Neural progenitor cell (in vitro differentiated cells): ENCODE measurements around the gene MTCL3.

Experiments used
- EZH2 ChIP-seq: fragments of 200-600 bp; sonication (generic); IDR thresholded peaks from 2 replicates; pipeline ENCODE4 v1.6.1; 2017; ENCODE audit warnings: antibody characterized with exemption, mild to moderate bottlenecking, moderate library complexity
- EZH2phosphoT487 ChIP-seq: fragments of 200-600 bp; sonication (generic); IDR thresholded peaks from 2 replicates; pipeline ENCODE4 v1.6.1; 2017; ENCODE audit warnings: antibody characterized with exemption
- TF ChIP-seq, protein P1 (sequence below): fragments of 200-600 bp; sonication (generic); IDR thresholded peaks from 2 replicates; pipeline ENCODE4 v1.5.1; 2017; ENCODE audit warnings: antibody characterized with exemption, mild to moderate bottlenecking

DNA sequence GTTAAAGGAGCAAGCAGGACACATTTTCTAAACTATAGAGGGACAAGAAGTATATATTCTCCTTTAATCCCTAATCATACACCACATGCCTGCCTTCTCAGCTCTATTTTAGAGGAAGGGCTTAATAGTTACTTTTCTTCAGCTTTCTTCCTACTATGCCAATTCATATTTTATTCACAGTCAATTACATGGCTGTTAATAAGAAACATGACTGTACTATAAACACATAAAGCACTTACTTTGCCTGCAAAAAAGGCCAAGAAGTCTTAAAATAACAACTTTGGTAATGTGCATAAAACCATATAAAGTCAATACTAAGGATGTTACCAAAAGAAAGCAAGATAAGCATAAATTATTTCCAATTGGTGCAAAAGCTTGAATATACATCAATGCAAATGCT is 66.3 kb downstream of the MTCL3 start:
- TF ChIP-seq, protein P1, sequence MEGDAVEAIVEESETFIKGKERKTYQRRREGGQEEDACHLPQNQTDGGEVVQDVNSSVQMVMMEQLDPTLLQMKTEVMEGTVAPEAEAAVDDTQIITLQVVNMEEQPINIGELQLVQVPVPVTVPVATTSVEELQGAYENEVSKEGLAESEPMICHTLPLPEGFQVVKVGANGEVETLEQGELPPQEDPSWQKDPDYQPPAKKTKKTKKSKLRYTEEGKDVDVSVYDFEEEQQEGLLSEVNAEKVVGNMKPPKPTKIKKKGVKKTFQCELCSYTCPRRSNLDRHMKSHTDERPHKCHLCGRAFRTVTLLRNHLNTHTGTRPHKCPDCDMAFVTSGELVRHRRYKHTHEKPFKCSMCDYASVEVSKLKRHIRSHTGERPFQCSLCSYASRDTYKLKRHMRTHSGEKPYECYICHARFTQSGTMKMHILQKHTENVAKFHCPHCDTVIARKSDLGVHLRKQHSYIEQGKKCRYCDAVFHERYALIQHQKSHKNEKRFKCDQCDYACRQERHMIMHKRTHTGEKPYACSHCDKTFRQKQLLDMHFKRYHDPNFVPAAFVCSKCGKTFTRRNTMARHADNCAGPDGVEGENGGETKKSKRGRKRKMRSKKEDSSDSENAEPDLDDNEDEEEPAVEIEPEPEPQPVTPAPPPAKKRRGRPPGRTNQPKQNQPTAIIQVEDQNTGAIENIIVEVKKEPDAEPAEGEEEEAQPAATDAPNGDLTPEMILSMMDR: no peak
- no peak for TF ChIP-seq EZH2
- no peak for TF ChIP-seq EZH2phosphoT487
